ENCODE data around the gene SLC7A14. TPM values are rescaled to one million over a fixed set of nuclear protein-coding genes. Genes with fewer than 3 reads are reported as not detected.

SLC7A14 gene
- total and polyA plus RNA-seq, 2 of the 4 experiments (the other 2 are of a cell fraction) = 2.7 to 6.8 TPM

DNA sequence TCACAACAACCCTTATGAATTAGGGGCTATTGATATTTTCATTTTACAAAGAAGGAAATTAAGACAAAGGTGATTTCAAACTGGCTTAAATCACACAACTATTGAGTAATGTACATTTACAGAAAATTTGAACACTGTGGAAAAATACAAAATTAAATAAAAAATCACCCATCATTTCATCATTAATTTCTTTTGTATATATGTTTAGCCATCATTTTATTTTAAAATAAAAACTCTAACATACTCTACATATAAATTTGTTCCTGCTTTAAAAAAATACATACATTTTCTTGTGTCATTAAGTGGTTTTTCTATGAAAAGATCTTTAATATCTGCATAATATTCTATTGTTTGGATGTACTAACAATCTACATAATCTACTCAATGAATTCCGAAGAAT lies 147.0 kb downstream of the SLC7A14 start:
- POLR2A ChIA-PET (ENCODE audit: unreplicated experiment) = no interaction called here
- H3K79me1 ChIP-seq (ENCODE audit: low read depth in 1 of 2, low read length in 2 of 2) = peaks cover 0 to 15% of the 10 kb centered on the region in 2 experiments; a peak in 1 of 4 replicates
- peaks cover 5% of the 10 kb centered on the region; the same call in 1 of the 2 replicates for H4K20me1 ChIP-seq (ENCODE audit: insufficient read depth, low read length)
- no peak overlapping the region for H2AFZ ChIP-seq (replicated peaks; ENCODE audit: low read length, poor library complexity)
- H3K56ac ChIP-seq (ENCODE audit: extremely low read depth, insufficient read depth, low read length) = no peak overlapping the region
- in situ Hi-C loops (cut with MboI; ENCODE audit: low sequenced_read_pairs) (no loop called here), dilution Hi-C loops (cut with HindIII; ENCODE audit: low sequenced_read_pairs, unreplicated experiment) (no loop called here), intact Hi-C loops (cut with micrococcal nuclease) (no loop called here)
- CTCF ChIA-PET = no interaction called here
- no peak overlapping the region for H4K8ac ChIP-seq (ENCODE audit: low read depth in 2 of 2, low read length in 2 of 2)
- no CpG with 5 or more reads among the region's 1 CpG for WGBS, 2 experiments (ENCODE audit: extremely low coverage in 2 of 2, insufficient read length in 1 of 2)
- no peak overlapping the region for H3K27ac ChIP-seq (ENCODE audit: insufficient read depth, low read length)
- no peaks in the 10 kb centered on the region for H3K27me3 ChIP-seq (ENCODE audit: control insufficient read depth, insufficient read depth, low read length)
- no peak overlapping the region for H4K5ac ChIP-seq (ENCODE audit: low read depth, low read length)
- no peak overlapping the region for H2AK5ac ChIP-seq (ENCODE audit: low read depth, low read length)
- H3K9me3 ChIP-seq (ENCODE audit: control insufficient read depth, insufficient read depth, low read length) = no peaks in the 10 kb centered on the region
- no peak overlapping the region for H3K18ac ChIP-seq (ENCODE audit: low read depth, low read length)
- peaks cover 30% of the 10 kb centered on the region for H3K36me3 ChIP-seq (ENCODE audit: control insufficient read depth, insufficient read depth, low read length)
- DNase-seq (no peak), ATAC-seq (ENCODE audit: low read depth) (no peak)
- H3K23ac ChIP-seq (ENCODE audit: low read depth, low read length) = no peak overlapping the region
- TF ChIP-seq POLR2A (IDR thresholded peaks at IDR 0.05; ENCODE audit: low read depth, low read length) = no peak
- 0 out of 2 replicates have a peak, but pooled peaks have one; percentile 3 for TF ChIP-seq MAFK (IDR thresholded peaks at IDR 0.05; ENCODE audit: low read depth, low read length)
- no peak overlapping the region for H2AK9ac ChIP-seq (replicated peaks; ENCODE audit: low read depth, low read length, poor library complexity)
- H3K9me1 ChIP-seq (ENCODE audit: insufficient read depth, low read length) = peaks cover 14% of the 10 kb centered on the region
- H3K4ac ChIP-seq (ENCODE audit: low read depth, low read length) = no peak overlapping the region
- H2BK15ac ChIP-seq (ENCODE audit: low read depth, low read length) = no peak overlapping the region
- H4K91ac ChIP-seq (ENCODE audit: insufficient read depth, low read depth, low read length) = no peak overlapping the region
- H2BK5ac ChIP-seq (ENCODE audit: low read depth, low read length, poor library complexity, severe bottlenecking) = no peak overlapping the region
- no peak overlapping the region for H3K4me2 ChIP-seq (ENCODE audit: low read depth, low read length)
- H3K4me3 ChIP-seq (ENCODE audit: insufficient read depth, low read depth, low read length) = no peak overlapping the region
- peaks cover 6% of the 10 kb centered on the region; the same call in 1 of the 2 replicates for H3K4me1 ChIP-seq (ENCODE audit: control insufficient read depth, insufficient read depth, low read length)
- H3K14ac ChIP-seq (replicated peaks; ENCODE audit: low read depth, low read length) = no peak overlapping the region
- BruUV-seq (replicated peaks) = no TSS peak
- H2BK20ac ChIP-seq (ENCODE audit: low read depth, low read length) = no peak overlapping the region
- no peak overlapping the region for H3K9ac ChIP-seq (ENCODE audit: low read depth, low read length)
- no peak overlapping the region for H2BK120ac ChIP-seq (ENCODE audit: low read depth, low read length)

Data from IMR-90 (cell line).